Posterior cingulate gyrus (tissue), 11 donors: ENCODE measurements around the gene CBX8.
A peak's percentile ranks its signal among the peaks of the same experiment; 100 is the strongest.

ENCODE experiments used
- DNase-seq, 10 donors: peaks; one replicate each; pipeline versions ENCODE4 v3.0.0 to v3.0.0-alpha.2; 2020 to 2021; ENCODE audit warnings: mixed read lengths in 3 of 10
- intact Hi-C: fragments of 100-400 bp; cut with DNase I; formaldehyde crosslinking; loops from one replicate; pipeline ENCODE4 v1.15.1; 2023

CBX8 gene

GRCh38 chr17:79797492-79798298, 818 bp upstream of the CBX8 start:
- peak in 1 of 10 donors; percentile 84 for DNase-seq
- intact Hi-C loops: loop anchor here (1.0 to 2.0 kb wide), 2 partner anchors 19 to 42 kb away; partner anchors contain the start of genes CBX2 and CBX4

GRCh38 chr17:79796444-79796762, 474 bp downstream of the CBX8 start:
- intact Hi-C loops: loop anchor here (2.0 kb wide), 1 partner anchor 18 kb away; the partner anchor contains the start of gene CBX2
- DNase-seq: peak in 1 of 10 donors; percentile 30

DNA sequence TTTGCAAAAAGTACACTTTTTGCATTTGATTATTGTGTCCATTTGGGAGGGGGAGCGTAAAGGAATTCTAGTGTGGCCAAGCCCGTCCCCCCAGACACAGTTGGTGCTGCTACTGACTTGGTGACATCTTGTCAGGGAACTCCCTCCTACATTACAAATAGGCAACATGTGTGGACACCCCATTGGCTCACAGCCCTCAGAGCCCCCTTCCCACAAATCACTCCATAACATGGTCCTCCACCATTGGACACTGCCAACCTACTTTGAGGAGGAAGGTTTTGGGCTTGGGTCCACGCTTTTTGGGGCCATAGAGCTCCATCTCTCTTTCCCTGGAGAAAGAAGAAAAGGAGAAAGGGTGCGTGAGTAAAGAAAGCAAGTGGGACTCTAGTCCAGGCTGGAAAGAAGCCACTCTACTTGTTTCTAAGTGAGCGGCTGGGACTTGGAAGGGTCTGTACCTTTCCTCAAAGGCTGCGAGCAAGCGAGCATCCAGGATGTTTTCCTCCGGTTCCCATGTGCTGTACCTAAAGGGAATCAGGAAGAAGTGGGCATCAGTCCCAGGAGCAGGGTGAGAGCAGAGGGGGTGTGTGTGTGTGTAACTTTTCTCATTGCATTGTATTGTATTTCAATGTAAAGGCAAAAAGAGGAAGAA, 958 bp downstream of the CBX8 start:
- intact Hi-C loops: loop anchor here (2.0 kb wide), 1 partner anchor 17 kb away; the partner anchor contains the start of gene CBX2
- DNase-seq: peak in 2 of 10 donors; percentile 25 to 60

DNA sequence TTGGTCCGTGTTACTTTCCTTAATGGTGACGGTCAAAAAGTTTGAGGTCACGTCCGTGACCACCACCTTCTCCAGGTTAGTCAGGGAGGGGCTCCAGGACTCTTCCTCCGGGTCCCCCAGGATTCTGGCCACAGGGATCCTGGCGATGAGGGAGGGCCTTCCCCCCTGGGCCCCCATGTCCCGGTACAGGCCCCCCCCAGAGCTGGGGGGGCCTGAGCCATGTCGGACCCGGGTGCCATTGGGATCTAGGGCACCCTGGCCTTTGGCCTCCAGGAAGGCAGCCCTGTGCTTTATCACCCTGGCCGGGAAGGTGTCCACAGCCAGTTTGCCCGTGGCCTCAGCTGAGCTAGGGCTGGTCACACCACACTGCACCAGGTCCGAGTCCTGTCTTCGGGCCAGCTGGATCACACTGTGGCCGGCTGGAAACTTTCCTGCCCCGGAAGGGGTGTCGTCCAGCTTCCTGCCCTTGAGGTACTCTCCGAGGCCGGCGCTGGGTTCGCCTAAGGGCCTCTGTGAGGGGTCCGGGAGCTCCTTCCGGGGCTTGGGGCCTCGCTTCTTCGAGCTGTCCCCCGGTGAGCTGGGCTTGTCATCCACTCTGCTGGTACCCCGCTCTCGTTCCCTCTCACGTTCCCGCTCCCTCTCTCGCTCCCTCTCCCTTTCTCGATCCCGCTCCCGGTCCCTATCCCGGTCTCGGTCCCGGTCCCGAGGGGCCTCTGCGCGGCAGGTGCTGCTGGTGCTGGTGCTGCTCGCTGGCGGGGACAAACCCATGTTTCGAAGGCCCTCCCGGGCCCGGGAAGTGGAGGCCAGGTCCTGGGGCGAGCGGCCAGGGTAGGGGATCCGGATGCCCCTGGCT, 2.0 kb downstream of the CBX8 start:
- intact Hi-C loops: loop anchor here (5.0 kb wide), 1 partner anchor 122 kb away; no protein-coding TSS in a partner anchor
- peak in 2 of 10 donors; percentile 70 to 82 for DNase-seq

GRCh38 chr17:79793924-79794304, 3.0 kb downstream of the CBX8 start:
- DNase-seq: peak in 1 of 10 donors; percentile 50
- intact Hi-C loops: loop anchor here (5.0 kb wide), 1 partner anchor 123 kb away; no protein-coding TSS in a partner anchor

DNA sequence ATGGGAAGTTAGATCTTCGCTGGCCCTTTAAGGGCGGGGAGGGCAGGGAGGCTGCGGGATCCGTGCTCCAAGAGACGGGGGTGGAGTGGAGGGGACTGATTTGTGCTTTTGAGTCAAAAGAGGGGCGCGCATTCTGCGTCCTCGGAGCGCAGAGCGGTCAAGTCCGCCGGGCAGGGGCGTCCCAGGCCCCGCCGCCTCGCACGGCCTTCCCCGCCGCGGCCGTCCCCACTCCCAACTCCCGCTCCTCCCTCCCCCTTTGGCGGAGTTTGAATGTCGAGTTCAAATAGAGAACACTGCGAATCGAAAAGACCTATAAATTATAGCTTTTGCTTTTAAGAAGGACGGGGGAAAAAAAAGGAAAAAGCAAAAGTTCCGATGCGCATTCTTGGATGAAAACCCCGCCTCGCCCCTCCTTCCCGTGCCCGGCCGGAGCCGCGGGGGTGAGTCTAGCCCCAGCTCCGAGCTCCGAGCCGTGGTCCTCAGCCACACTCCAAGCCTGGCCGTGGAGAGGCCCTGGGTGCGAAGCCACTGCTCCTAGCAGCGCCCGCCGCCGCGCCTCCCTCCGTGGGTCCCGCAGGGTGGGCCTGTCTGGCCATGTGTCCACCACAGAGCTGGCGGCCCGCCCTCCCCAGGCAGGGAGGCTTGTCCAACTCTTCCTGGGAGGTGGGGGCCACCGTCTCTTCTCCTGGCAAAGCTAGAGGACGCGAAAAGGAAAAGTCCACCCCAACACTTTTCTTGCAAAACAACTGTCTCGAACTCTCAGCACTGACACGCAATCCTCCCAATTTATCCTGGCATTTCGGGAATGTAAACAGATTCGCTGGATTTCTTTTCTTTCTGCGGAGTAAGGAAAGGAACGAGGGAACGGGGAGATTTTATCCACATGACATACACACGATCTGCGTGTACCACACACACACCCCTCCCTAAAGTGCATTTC, 3.6 kb downstream of the CBX8 start:
- intact Hi-C loops: loop anchor here (5.0 kb wide), 1 partner anchor 124 kb away; no protein-coding TSS in a partner anchor

GRCh38 chr17:79792341-79792871, 4.5 kb downstream of the CBX8 start:
- intact Hi-C loops: loop anchor here (5.0 kb wide), 1 partner anchor 125 kb away; no protein-coding TSS in a partner anchor
- DNase-seq: peak in 1 of 10 donors; percentile 56

More for the DNA sequence above, 3.6 kb downstream of the CBX8 start:
- DNase-seq: peak in 3 of 10 donors; percentile 68 to 81 (median 74)

DNA sequence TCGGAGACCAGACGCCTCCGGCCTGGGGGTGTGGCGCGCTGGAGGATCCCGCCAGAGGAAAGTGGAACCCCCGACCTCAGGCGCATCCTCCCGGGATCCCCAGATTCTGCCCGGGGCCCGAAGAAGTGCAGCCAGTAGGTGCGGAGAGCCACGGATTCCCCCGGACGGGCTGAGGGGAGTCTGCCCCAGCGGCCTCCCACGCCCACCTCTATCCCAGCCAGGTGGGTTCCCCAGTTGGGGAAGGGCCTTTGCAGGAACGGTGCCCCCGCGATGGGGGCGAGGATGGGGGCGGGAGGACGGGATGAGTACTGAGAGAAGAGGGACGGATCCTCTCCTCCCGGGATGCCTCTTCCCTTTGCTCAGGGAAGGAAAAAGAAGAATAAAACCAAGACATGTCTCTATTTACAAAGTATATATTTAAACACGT, 5.1 kb downstream of the CBX8 start:
- intact Hi-C loops: loop anchor here (2.0 to 5.0 kb wide), 2 partner anchors 126 to 199 kb away; no protein-coding TSS in a partner anchor

DNA sequence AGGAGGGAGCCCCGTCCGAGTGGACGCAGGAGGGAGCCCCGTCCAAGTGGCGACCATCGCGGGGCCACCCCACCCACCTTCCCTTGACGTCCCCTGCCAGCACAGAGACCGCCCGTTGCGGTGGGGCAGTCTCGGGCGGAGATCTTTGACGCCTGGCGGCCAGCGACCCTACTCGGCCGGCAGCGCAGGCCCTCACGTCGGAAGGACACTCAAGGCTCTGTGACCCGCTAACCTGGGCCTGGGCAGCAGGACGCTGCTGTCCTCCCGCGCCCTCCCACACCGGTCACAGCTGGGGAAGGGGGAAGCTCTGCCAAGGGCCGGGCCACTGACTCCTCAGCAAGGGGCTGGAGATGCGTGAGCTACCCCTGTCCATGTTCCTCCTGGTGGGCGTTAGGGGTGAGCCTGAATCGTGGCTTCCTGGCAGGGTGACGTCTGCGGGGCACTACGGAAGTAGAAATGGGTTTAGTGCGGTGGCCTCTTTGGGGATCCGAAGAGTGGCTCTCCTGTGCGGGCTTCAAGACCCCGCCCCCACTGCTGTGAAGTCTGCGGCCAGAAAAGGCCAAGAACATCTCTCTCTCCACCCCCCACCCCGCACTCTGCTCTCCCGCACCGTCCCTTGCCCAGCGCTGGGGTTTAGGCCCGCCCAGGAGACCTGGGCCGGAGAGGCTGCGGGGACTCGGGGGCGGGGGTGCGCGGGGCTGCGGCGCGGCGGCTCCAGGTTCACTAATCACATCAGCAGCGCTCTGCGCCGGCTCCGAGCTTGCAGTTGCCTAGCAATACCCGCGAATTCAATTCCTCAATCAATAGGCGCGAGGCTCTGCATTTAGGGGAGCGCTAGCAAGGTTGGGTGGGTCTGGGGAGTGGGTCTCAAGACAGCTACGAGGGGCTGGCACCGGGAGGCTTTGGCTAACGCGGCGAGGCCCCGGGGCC, 5.8 kb downstream of the CBX8 start:
- intact Hi-C loops: loop anchor here (2.0 to 5.0 kb wide), 2 partner anchors 126 to 200 kb away; no protein-coding TSS in a partner anchor
- DNase-seq: peak in 2 of 10 donors; percentile 35 to 82

More for the DNA sequence above, 5.1 kb downstream of the CBX8 start:
- DNase-seq: peak in 2 of 10 donors; percentile 53 to 59

GRCh38 chr17:79789943-79790804, 6.7 kb downstream of the CBX8 start:
- DNase-seq: peak in 5 of 10 donors; percentile 48 to 92 (median 78)
- intact Hi-C loops: loop anchor here (2.0 to 5.0 kb wide), 2 partner anchors 127 to 201 kb away; no protein-coding TSS in a partner anchor

DNA sequence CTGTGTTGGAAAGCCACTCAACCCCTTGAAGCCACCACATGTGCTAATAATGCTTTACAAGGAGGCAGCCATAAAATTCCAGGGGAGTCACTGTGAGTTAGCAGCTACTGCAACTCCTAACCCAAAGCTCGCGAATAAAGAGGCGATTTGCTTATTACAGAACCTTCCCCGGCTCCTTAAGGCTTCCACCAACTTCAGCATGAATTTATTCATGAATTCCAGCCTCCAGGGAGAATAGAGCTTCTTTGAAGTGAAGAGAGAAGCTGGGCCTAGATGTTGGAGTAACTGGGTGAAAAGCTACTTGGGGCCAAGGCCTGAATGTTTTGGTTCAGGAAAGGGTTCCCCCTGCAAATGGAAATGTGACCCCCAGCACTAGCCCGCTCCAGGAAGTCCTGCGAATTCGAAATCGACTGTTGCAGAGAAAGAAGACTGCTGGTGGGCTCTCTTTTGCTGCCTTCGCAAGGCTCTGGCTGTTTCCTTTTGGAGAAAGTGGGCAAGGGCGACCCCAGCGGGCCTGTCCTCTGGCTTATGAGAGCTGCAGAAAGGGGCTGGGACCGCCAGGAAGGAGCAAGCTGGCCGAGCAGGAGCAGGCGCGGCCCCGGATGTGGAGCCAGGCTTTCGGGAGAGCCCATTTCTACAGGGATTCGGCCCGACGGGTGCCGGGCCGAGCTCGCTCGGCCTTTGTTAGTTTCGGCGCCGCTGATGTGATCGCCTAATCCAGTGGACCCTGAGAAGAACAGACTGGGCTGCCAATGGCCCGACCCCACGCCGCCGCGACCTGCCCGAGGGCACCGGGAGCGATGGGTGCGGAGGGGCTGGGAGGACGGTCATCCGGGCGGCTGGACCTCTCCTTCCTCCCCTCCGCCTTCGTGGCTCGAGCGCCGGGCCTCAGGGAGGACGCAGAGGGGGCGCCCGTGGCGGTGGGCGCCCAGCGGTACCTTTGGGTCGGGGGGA, 7.6 kb downstream of the CBX8 start:
- intact Hi-C loops: no loop called here
- DNase-seq: peak in 3 of 10 donors; percentile 57 to 79 (median 66)

GRCh38 chr17:79788455-79788854, 8.4 kb downstream of the CBX8 start:
- DNase-seq: peak in 1 of 10 donors; percentile 18
- intact Hi-C loops: no loop called here

DNA sequence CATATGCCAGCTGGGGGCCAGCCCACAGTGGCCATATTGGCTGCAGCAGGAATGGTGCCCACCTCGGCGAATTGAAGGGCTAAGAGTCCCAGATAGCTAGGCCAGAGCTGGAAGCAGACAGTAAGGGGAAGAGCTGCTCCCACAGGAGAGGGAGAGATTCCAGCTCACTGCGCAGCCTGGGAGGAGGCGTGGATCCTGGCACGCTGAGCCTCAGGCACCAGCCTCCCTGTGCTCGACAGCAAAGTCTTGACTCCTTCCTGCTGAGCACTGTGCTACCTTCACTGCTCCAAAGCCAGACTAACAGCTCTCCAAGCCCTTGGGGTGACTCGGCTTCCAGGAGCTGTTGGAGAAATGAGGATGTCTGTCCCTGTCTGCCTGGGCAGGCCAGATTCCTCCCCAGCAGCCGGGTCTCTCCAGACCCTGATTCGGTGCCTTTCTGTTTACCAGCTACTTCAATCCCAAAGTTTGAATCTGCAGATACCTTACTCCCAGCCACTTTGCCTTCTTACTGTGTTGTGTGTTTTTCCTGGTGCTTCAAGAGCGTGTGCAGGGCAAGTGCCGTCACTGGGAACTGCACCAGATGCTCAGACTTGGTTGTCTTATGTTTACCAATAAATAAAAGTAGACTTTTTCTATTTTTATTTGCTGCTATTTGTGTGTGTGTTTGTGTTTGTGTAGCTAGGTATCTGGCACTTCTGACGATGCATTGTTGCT, 9.8 kb downstream of the CBX8 start:
- peak in 2 of 10 donors; percentile 69 to 78 for DNase-seq
- intact Hi-C loops: no loop called here

DNA sequence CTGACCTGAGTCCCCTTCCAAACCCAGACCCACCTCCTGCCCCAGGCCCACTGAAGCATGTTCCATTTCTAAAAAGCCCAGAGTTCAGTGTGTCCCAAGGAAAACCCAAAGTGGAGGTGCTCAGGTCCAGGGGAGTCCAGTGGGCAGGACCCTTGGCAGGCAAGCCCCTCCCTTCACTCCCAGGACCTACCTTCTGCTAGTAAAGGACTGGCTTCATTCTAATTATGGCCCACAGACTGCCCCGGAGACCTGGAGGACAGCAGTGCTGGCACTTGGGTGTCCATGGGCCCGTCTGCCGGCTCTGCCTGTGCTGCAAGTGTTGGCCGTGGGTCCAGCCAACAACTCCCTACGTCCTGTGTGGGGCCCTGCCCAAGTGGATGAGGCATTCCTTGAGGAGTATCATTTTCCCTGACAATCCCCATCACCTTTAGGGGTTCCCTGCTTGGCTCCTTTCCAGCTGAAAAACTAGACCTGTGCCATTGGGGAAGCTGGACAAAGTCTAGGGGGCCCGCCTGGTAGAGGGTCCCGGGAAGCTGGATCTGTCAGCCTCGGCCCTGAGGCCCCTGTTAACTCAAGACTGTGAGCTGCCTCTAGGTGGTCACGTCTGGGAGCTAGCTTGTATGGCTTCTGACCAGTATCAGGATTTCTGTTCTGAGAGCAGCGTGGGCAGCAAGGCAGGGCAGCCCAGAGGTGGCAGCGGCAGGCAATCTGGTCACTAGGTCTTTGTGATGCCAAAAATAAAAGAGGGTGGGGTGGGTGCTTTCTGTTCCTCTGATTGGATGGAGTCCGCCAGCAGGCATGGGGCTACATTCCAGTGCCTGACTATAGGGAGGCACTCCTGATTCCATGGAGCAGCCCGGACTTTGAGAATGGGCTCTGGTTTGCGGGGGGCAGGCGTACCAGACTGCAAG, 10.7 kb downstream of the CBX8 start:
- intact Hi-C loops: no loop called here

More for the DNA sequence above, 10.7 kb downstream of the CBX8 start:
- DNase-seq: peak in 2 of 10 donors; percentile 40 to 81
